HG03025 (cell line): ENCODE data around the gene MBD3.
"Not testable (repeated sequence)": the region's sequence is repeated elsewhere in the genome, so short reads cannot be mapped to it uniquely, and the experiment has no call there.

Experiments used
- ATAC-seq: cut with Tn5 transposase; IDR thresholded peaks from one replicate; pipeline ENCODE4 v1.9.1; 2021; ENCODE audit warnings: mild to moderate bottlenecking, moderate library complexity; ENCODE audit not compliant: unreplicated experiment, low FRiP score

The MBD3 gene, protein sequence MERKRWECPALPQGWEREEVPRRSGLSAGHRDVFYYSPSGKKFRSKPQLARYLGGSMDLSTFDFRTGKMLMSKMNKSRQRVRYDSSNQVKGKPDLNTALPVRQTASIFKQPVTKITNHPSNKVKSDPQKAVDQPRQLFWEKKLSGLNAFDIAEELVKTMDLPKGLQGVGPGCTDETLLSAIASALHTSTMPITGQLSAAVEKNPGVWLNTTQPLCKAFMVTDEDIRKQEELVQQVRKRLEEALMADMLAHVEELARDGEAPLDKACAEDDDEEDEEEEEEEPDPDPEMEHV

DNA sequence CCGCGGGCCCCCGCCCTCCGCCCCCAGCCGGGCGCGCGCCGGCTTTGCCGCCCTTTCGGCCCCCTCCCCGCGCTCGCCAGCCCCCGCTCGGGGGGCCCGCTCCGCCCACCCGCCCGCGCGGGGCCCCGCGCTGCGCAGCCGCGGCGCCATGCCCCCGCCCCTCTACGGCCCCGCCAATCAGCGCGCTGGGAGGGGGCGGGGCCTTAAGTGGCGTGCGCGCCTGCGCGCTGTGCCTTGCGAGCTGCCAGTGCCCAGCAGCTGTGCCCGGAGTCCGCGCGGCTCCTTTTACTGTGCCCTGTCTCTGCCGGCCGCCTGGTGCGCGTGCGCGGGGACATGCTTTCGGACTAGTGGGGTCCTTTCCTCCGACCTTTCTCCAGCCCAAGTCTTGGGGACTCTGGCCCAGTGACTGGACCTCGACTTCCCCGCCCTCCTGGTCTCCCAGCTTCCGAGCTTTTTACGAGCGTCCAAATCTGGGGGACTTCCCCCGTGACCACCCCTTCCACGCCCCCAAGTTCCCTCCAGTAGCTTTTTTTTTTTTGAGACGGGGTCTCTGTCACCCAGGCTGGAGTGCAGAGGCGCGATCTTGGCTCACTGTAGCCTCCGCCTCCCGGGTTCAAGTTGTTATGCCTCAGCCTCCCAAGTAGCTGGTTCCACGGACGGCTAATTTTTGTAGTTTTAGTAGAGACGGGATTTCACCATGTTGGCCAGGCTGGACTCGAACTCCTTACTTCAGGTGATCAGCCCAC lies at the start of gene MBD3:
Gene MBD3 (minus strand): TSS at position 111 of the 746 bp plus-strand sequence. CDS start 234 bp downstream, outside the sequence.
- peak; percentile 57 for ATAC-seq

DNA sequence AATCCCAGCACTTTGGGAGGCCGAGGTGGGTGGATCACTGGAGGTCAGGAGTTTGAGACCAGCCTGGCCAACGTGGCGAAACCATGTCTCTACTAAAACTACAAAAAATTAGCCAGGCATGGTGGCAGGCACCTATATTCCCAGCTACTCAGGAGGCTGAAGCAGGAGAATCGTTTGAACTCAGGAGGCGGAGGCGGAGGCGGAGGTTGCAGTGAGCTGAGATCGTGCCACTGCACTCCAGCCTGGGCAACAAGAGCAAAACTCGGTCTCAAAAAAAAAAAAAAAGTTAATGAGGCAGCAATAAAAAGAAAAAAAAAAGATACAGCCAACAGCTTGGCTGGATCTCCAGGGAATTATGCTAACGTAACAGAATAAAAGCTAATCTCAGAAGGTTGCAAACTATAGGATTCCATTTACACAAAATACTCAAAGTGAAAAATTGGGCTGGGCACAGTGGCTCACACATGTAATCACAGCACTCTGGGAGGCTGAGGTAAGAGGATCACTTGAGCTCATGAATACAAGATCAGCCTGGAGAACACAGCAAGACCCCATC lies 48.3 kb upstream of the MBD3 start:
- ATAC-seq, result not testable (repeated sequence)

DNA sequence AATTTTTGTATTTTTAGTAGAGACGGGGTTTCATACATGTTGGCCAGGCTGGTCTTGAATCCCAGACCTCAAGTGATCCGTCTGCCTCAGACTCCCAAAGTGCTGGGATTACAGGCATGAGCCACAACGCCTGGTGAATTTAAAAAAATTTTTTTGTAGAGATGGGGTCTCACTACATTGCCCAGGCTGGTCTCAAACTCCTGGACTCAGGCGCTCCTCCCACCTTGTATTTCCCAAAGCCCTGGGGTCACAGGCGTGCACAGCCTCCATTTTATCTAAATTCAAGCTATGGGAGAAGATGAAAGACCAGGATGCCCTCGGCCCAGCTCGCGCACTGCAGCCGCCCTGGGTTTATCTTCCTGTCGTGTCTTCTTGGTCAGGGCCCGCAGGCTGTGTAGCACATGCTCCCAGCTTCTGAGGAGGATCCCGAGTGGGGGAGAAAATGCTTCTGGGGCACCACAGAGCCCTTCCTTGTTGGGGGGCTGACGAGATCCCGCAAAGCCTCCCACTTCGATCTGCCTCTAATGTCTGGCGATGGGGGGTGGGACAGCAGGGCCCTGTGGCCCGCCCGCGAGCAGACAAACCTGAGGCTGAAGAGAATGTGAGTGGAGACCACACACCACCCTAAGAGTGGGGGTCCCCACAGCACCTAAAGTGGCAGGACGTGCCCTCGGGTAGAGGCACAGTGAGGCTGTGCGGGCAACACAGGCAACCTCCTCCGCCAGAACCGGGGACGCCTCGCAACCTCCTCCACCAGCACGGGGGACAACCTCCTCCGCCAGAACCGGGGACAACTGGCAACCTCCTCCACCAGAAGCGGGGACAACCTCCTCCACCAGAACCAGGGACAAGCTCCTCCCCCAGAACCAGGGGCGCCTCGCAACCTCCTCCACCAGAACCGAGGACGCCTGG lies 43.9 kb upstream of the MBD3 start:
- ATAC-seq, result no peak

DNA sequence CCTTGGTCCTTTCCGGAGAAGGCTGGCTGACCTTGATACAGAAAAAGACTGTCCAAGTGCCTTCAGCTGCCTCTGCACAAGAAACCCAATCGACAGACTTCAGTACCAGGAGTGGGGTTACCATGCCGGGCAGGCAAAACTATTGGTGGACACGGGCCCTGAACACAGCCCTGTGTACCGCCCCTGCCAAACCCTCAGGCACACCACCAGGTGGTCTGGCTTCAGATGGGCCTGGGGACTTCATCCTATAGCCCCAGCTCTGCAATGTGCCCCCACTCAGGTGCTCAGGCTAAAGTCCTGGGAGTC lies 42.2 kb upstream of the MBD3 start:
- ATAC-seq, result no peak

DNA sequence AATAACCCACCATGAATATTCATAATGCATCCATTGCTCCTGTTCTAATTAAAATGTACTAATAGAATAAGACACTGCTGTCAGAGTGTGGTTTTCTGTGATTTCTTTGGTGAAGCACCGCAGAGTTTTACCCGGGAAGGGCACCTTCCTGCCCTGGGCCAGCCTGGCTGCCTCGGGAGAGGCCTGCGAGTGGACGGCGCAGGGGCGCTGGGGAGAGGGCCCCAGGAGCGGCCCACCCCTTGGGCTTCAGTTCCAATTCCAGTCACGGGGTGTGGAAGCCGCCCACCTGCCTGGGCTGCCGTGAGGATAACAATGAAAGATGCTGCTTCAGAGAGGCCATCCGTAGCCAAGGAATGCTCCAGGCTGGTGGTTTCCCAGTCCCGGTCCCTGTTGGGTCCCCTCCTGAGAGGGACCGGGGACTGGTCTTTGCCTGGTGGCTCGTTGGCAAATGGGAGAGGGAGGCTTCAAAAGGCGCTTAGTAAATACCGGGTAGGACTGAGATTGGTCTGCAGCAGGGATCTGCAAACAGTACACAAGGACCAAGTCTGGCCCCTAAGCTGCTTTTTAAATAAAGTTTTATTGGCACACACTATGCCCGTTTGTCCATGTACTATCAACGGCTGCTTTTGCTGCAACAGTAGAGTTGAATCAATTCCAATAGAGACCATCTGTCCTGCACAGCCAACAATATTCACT lies 41.7 kb upstream of the MBD3 start:
- ATAC-seq, result no peak

DNA sequence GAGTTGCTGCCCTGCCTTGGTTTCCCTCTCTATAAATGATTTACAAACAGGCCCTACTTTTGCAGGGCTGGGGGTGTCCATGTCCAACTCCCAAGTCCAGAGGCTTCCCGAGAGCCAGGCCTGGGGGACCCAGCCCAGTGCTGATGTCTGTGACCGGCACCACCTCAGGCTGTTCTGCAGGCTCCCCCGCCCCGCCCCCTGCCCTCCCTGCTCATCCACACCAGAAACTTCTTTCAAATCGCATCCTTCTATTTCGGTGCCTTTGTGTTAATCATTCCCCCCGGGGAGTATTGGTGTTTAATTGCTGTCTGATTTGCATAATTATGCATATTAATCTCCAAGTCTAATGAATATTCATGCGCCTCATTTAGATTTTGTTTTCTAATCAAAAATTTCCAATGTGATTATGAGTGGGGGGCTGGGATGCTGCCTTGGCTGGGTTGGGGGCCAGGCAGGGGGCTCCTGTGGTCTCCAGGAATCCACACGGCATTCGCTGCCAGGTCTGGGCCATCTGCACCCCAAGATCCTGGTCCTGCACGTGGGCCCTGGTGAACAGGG lies 40.7 kb upstream of the MBD3 start:
- ATAC-seq, result no peak

DNA sequence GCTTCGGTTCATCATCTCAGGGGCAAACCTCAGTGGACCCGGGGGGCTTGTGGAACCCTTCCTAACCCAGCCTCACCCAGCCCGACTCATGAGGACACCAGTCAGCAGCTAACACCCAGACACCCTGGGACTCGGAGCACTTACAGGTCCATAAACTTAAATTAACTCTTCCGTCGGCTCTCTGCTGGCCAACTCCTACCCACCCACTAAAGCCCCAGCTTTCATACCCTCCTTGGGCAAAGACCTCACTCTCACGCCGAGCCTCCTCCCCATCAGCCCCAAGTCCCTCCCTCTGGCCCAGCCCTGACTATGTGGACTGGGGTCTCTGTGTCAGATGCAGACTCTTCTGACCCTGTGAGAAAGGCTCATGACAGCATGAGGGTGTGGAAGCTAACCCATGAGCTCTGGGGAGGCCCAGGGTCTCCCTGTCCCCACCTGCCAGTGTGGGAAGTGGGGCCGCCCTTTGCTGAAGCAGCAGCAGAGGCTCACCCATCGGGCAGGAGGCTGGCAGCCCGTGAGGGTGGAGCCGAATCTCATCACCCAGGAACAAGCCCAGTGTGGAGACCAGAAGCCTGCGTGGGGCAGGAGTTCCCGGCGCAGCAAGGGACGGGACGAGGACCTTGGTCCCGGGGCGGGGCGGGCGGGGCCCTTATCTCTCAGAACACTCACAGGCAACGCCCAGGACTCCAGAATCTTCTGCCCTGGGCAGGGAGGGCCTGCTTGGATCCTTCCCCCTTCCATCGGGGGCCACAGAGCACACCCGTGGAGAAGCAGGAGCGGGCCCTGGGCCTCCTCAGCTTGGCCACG lies 40.0 kb upstream of the MBD3 start:
- ATAC-seq, result no peak

DNA sequence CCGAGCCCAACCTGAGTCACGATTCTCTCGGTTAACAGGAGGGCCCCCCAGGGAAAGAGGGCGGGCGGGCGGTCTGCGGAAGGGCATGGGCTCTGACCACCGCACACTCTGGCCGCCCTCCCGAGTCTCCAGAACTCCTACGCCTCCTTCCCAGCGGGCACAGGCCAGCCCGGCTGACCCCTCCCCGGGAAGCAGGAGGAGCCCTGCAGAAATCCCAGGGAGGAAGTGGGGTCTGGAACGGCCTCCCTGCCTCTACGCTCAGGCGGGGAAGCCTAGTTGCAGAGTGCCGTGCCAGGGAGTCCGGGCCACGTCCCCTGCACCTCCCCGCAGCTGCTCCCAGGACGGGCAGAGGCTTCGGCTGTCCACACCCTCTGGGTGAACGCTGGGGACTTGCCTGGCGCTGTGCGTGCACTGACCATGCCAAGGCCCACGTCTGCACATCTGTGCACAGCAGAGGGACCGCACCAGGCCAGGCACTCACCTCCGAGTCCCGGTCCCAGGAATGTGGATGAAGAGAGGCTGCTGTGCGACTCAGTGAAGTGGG lies 39.0 kb upstream of the MBD3 start:
- no peak for ATAC-seq

DNA sequence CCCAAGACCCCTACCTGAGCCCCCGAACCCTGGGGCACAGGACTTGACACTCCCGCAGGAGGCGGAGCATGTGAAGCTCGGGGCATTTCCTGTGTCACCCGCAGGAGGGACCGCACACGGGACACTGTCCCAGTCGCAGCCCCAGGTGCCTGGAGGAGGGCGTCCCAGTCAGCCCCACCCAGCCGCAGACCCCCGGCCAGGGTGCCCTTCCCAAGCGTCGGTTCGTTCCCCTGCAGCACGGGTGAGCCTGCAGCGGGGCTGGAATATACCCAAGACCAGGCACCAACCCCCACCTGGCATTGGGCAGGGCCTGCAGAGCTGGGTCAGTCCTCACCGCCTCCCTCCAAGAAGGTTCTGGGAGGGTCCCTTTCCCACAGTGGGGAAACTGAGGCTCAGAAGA lies 38.1 kb upstream of the MBD3 start:
- ATAC-seq, result no peak

DNA sequence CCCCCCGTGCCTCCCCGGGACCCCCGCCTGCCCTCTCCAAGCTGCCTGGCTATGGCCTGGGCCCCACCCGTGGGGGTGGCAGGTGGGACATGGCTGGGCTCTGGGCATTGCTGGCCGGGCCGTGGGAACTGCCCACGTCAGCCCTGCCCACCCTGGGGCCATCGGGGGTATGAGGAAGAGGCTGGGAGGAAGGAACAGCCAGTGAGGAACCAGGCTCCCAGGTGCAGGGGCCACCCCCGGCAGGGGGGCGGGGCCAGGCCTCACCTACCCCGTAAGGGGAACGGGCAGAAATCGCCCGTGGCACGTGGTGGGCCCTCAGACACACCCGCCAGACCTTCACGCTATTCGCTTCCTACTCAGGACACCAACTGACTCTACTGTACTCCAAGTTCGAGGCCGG lies 37.3 kb upstream of the MBD3 start:
- ATAC-seq, result no peak

DNA sequence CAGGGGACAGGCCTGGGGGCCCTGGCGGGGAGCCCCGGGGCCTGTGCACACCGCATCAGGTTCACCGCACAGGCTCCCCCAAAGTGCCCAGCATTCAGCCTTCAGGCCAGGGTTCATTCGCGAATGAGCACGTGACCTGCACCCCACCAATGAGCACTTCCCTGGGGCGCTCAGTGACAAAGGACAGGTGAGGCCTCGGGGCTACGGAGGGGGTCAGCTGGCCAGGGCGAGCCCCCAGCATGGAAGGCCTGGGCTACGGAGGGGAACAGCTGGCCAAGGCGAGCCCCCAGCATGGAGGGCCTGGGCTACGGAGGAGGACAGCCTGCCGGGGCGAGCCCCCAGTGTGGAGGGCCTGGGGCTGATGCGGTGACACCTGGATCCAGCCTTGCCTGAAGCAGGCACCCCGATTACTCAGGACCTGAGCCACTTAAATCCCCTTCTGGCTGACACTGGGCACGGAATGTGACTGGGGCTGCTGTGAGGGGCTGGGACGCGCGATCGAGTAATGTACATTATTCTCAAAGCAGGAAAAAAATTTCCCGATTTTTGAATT lies 36.7 kb upstream of the MBD3 start:
- ATAC-seq, result no peak

DNA sequence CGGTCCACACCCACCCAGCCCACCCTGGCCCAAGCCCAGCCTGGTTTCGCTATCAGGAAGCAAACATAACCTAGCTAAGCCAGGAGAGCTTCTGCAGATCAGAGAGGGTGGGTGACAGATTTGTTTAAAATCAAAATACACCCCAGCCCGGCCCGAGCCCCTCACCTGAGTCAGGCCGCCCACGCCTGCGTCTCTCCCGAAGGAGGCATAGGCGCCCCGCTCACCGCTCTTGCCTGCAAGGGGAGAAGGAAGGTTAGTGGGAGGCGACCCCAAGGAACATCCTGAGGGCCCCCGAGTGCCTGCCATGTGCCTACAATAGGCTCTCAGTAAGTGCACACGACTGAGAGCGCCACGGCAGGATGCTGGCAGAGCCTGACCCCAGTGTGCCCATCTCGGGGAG lies 34.5 kb upstream of the MBD3 start:
- no peak for ATAC-seq

DNA sequence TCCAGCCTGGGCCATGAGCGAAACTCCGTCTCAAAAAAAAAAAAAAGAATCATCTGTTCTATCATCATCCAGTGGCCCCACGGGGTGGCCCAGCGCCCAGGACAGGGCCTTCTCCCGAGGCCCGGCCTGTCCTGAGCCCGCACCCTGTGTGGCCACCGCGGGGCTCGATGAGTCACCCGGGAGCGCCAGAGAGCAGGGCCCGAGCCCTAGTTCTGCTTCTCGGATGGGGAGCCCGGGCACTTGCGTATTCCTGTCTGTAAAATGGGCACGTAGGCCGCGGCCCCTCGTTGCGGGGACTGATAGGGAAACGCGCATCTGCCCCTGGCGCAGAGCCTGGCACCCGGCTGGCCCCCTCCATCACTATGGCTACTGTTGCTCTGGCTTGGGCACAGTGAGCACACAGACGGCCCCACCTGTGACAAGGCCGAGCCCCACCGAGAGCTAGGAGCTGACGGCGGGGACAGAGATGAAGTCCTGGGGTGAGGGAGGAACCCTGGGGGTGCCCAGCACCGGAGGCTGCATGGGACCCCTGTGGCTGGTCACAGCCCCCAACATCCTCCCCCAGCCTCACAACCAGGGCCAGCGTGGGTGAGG lies 33.8 kb upstream of the MBD3 start:
- no peak for ATAC-seq

DNA sequence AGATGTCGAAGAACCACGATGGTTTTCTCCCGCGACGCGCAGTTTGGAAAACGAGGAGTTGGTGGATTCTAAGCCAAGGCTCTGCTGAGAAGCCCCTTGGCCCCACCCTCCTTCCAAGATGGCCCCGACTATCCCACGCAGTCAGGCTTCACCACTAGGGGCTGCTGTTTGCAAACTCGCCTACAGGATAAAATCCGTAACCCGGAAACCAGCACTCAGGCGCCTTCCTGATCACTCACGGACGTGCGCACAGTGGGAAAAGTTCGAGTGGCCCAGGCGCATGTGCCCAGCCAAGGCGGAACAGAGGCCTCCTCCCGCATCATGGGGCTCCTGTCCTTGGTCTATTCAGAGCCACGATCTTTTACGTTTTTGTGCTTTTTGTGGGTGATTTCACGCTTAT lies 31.8 kb upstream of the MBD3 start:
- no peak for ATAC-seq

DNA sequence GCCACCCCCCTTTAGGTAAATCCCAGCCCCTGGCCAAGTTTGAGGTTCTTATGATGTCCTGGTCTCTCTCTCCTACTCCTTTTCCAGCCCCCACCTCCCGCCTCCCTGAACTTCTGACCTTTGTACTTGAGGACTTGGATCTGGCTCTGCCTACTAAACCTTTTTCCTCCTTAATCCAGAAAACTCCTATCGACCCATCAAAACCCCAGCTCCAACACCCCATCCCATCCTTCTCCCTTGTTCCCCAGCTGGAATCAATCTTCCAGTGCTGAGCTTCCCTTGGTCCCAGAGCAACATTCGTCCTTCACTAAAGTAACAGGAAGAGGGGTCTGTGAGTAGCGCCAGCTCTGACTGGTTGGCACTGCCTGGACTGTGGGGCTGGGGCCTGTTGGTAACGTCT lies 29.9 kb upstream of the MBD3 start:
- ATAC-seq, result no peak

DNA sequence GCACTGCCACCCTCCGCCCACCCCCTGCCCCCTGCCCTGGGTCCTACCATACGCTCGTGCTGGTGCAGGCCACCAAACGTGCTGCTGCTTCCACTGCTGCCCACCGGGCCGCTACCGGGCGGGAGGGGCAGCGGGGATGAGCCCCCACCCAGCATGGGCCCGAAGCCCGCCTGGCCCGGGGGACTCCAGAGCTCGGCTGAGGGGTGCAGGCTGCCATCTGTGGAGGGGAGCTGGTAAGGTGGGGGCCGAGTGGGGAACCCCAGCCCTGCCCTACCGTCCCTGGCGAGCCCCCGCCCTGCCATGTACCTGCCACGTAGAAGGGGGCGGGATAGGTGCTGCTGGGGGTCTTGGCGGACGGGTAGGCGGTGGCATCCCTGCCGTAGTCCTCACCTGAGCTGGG lies 29.3 kb upstream of the MBD3 start:
- no peak for ATAC-seq

DNA sequence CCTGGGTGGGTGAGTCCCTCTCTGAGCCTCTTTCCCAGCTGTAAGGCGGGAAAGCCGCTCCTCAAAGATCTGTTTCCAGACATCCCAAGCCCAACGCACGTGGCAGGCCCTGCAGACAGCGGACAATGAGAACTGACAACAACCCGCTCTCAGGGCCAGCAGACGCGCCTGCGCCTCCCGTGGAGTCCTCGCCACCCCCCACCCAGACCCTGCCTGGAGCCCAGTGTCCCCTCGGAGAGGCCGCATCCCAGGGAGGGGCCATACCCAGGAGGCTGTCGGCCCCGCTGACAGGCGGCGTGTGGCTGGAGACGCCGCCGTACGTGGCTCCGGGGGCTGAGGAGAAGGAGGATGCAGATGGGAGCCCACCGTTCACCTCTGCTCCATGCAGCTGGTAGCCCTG lies 28.9 kb upstream of the MBD3 start:
- ATAC-seq, result no peak

DNA sequence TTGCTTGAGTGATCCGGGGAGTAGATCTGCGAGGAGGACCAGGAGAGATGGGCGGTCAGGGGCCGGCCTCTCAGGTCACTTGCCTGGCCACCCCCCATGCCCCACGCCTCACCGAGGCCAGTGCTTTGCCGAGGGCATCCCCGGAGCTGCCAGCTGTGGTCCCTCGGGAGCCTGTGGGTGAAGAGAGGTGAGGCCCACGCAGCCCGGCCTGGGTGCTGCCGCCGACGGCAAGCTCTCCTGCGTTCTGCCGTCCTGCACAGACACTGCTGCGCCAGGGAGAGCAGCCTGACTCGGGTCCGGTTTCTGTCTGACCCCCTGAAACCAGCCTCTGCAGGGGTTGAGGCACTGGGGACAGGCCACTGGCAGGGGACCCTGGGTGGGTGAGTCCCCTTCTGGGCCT lies 28.4 kb upstream of the MBD3 start:
- no peak for ATAC-seq
